HL-60/S4 treated with phorbol 12-myristate 13-acetate at 8.2 ng/mL for 4 days and 3 days (cell line): Measurements from ENCODE around the gene AHI1.
"Not testable (repeated sequence)": the region's sequence is repeated elsewhere in the genome, so short reads cannot be mapped to it uniquely, and the experiment has no call there.

Source experiments
- in situ Hi-C: fragments of 300-500 bp; cut with MboI; formaldehyde crosslinking; loops from 2 replicates; pipeline ENCODE4 v1.15.0; 2022; ENCODE audit warnings: low sequenced_read_pairs

AHI1 gene

DNA sequence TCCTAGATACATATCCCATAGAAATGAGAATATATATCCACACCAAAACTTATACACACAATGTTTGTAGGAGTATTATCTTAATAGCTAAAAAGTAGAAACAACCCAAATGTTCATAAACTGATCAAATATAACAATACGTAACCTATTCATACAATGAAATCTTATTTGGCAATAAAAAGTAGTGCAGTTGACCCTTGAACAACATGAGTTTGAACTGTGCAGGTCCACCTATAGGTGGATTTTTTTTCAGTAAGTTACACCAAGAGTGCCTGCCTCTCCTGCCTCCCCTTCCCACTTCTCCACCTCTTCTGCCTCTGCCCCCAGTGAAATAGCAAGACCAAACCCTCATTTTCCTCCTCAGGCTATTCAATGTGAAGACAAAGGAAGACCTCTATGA, 95.2 kb downstream of the AHI1 start:
- in situ Hi-C loops, result no loop called here

DNA sequence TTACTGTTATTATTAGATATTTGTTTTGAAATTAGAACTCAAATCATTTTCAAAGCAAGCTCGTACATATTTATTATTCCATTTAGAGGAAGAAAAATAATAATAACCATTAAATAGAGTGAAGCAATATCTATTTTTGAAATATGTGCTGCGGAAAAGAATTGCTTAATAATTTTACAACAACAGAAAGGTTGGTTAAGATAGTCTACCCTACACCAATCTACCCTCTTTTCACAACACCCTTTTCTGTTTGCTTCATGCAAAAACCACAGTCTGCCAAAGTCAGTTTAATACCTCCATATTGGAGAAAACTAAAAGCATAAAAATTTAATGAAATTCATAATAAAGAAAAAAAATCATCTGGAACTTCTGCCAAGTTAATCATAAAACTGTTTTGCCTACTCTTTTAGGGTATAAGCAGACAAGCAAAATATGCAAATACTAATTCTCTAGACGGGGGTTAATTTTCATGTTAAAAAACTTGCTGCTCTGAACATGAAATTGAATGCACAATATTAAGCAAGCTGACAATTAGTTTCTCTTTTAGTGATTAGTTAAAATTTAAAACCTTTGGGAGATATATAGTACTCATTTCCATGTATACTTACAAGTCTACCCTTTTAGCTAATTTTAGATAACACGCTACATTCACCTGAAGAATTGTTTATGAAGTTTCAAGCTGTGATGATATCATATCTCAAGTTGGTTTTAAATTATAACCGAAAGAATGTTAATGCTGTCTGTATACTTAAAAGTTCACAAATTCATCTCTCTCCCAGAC, 100.2 kb downstream of the AHI1 start:
- in situ Hi-C loops, result no loop called here

DNA sequence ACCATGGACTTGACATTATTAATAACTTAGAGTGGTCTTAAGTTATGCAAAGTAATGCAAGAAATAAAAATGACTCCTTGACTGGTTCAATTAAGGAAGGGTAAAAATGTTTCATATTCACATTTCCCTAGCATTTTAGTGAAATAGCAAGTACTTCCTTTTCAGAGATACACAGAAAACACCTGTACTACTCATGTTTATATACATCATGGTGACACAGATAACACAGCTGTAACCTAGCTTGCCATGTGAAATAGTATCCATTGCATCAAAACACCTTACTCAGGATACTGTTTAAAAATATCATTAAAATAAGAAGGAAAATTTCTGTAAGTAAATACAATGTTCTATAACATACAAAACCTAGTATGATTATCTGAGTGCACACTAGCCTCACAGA, 102.4 kb downstream of the AHI1 start:
- in situ Hi-C loops, result no loop called here

DNA sequence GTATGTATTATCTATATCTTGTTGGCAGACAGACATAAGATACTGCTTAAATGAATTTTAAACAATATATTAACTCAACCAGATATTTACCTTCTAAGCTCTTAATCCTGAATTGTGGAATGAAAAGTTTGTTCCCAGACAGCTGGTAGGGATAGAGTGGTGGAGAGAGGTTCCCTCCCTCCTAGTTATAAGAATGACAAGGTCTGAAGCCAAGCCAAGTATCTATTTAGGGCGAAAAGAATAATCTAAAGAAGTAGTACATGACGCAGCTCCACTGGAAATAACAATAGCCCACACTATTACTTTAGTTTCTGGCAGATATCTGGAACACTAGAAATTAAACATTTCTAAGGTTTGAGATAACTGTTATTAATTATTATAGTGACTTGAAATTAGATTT, 104.3 kb downstream of the AHI1 start:
- in situ Hi-C loops, result no loop called here

DNA sequence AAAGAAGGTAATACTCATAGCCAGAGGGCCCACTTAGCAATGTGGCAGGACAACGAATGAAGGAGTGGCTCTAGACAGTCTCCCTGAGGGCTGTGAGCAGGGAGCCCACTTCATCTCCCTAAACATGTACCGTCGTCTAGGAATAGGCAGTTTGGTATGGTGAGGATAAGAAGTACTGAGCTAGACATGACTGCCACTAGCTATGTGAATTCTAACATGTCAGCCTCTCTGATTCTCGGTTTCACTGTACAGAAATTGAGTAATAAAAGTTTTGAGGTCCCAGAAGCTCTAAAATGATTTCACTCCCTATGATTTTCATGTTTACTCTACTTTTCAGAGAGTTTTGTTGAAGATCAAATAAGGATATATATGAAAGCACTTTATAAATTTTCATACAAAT, 107.1 kb downstream of the AHI1 start:
- in situ Hi-C loops, result no loop called here

DNA sequence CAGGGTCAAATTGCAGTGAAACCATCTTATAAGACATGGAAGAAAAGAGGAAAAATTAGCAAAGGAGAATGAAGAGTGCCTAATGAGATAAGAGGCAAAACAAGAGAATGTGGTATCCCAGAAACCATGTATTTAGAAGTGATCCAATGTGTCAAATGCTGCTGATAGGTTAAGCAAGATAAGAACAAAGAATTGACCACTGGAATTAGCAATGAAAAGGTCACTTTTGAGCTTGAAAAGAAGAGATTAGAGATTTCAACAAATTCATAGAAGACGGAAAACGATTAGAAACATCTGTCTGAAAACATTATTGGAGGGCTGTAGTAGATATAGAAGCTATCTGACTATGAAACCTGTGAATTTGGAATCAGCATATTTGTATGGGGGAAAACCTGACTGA, 112.2 kb downstream of the AHI1 start:
- in situ Hi-C loops, result no loop called here

DNA sequence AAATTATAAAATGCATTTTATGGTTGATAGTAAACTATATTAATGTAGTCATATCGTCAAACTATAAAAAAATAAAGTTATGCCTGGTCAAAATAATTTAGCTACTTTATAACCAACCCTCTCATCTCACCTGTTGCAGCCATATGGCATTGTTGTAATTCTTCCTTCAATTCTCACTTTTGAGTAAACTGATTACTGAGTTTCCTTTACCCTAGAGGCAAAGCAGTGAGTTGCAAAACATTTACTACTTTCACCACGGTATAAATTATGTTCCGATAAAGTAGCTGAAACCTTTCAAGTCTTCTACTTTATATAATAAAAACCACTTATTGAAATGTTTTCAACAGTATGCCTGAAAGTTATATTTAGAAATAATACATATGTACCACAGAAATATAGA, 113.8 kb downstream of the AHI1 start:
- in situ Hi-C loops, result no loop called here

DNA sequence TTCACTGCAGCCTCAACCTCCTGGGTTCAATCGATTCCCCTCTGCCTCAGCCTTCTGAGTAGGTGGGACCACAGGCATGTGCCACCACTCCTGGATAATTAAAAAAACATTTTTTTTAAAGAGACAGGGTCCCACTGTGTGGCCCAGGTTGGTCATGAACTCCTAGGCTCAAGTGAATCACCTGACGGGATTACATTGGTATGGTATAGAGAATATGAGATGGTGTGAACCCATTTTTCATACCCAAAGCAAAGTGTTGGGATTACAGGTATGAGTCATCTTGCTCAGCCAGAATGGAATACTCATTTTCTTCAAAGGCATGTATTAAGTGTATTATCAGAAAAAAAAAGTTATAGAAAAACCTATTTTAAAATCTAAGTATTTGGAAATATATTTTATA, 114.2 kb downstream of the AHI1 start:
- in situ Hi-C loops, result no loop called here

DNA sequence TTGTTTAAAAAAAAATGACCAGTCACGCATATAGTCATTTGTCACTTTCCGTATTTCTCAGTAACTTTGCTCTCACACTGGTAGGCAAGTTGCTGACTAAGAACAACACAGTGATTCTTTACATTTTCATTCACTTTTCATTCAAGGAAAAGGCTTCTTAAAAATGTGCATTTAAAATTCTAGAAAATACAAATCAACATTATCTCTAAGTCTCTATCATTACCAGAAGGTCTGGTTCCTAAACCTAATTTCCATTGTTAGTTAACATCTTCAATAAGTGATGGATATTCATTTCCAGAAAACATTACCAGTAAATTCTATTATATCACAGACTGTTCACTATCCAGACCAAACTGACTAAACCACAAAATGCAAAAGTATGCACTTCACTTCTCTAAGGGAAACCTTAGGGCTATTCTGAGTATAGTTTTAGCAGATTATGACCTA, 115.3 kb downstream of the AHI1 start:
- in situ Hi-C loops, result no loop called here

DNA sequence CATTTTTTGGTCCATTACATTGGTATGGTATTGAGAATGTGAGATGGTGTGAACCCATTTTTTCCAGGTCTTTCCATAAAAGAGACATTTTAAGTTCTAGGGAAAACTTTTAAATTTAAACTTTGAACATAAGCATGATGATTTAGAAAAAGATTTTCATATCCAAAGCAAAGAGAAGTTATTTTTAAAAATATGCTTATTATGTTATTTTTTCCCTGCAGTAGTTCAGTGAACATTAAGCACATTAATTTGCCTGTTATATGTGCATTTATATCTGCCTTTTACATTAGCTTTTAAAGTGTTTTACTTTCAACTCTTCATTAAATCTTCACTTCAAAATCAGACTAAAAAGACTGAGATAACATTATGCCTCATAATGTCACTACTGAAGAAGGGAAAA, 116.7 kb downstream of the AHI1 start:
- in situ Hi-C loops, result no loop called here

DNA sequence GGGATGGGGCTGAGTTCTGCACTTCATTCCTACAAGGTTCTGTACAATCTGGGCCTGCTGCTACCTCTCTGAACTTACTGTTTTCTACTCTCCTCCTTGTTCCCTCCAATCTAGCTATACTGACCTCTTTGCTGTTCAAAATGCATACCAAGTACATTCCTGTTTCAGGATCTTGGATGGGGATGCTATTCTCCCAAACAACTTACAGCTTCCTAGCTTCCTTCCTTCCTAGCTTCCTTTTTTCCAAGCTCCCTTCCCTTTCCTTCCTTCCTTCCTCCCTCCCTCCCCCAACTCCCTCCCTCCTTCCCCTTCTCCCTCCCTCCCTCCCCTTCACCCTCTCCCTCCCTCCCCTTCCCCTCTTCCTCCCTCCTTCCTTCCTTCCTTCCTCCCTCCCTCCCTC, 117.9 kb downstream of the AHI1 start:
- in situ Hi-C loops, result no loop called here

DNA sequence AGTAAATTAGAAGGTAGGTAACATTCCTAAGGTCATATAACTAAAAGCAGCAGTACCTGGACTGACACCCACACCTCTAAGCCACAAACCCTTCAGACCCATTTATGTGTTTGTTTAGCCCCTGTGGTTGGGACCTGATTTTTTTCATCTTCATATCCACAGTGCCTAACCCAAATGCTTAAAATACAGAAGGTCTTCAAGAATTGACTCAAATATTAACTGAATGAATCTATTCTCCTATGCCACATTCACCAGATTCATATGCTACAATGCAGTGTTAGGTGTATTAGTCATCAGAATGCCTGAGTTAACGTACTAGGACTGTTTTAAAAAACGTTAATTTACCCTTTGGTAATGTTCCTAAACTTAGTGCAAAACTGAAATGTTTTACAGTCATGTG, 124.8 kb downstream of the AHI1 start:
- in situ Hi-C loops, result no loop called here

DNA sequence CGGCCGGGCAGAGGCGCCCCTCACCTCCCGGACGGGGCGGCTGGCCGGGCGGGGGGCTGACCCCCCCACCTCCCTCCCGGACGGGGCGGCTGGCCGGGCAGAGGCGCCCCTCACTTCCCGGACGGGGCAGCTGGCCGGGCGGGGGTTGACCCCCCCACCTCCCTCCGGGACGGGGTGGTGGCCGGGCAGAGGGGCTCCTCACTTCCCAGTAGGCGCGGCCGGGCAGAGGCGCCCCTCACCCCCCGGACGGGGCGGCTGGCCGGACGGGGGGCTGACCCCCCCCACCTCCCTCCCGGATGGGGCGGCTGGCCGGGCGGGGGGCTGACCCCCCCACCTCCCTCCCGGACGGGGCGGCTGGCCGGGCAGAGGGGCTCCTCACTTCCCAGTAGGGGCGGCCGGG, 133.9 kb downstream of the AHI1 start:
- in situ Hi-C loops, result not testable (repeated sequence)

DNA sequence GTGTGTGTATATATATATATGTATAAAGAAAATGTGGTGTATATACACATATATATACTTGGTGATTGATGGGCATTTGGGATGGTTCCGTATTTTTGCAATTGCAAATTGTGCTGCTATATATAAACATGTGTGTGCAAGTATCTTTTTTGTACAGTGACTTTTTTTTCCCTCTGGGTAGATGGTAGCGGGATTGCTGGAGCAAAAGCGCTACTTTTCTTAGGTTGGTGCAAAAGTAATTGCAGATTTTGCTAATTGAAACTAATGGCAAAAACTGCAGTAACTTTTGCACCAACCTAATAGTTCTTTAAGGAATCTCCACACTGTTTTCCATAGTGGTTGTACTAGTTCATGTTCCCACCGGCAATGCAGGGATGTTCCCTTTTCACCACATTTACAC, 135.4 kb downstream of the AHI1 start:
- in situ Hi-C loops, result no loop called here

DNA sequence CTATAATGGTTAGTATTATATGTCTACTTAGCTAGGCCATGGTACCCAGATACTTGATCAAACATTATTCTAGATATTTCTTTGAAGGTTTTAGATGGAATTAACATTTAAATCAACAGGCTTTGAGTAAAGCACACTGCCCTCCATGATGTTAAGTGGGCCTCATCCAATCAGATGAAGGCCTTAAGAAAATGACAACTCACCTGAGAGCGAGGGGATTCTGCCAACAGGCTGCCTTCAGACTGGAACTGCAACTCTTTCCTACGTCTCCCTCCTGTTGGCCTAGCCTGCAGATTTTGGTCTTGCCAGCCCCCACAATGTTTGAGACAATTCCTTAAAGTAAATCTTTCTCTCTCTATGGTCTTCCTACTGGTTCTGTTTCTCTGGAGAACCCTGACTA, 137.3 kb downstream of the AHI1 start:
- in situ Hi-C loops, result no loop called here

DNA sequence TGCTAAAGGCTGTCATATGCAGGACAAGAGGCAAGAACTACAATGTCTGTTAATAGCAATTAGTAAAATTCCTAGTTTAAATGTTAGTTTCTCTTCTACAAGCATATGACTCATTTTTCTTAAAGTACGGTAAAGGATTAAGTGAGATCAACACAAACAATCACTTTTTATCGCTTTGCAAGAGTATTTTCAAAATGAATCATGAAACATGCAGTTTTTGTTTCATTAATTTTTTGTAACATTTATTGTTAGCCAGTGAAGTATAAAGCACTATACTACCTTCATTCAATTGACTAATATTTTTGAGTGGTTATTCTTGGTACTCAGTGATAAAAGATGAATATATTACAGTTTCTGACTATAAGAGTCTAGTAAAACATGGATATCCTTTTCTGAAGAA, 138.6 kb downstream of the AHI1 start:
- in situ Hi-C loops, result no loop called here

DNA sequence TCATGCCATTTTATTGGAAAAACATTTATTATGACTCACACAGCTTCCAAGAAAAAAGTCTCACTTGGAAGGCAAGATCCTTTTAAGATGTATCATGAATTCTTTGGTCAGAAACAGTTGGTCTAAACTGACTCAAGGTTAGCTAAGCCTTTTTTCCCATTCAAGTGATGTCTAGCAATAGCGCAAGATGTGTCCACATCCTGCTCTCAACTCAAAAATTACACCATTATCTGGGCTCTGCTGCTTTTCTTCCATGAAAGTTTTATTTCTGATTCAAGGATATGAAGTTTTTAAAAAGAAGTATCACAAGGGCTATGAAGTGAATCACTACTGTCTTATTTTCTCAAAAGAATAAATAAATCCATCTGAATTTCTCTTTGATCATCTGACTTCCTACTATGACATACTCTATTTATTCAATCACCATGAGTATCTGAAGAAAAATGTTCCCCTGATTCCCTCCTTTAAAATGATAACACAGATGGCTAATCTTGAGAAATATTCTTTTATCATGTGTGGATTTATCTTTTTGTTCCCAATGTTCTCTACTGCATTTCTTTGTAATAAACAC, 139.2 kb downstream of the AHI1 start:
- in situ Hi-C loops, result no loop called here

DNA sequence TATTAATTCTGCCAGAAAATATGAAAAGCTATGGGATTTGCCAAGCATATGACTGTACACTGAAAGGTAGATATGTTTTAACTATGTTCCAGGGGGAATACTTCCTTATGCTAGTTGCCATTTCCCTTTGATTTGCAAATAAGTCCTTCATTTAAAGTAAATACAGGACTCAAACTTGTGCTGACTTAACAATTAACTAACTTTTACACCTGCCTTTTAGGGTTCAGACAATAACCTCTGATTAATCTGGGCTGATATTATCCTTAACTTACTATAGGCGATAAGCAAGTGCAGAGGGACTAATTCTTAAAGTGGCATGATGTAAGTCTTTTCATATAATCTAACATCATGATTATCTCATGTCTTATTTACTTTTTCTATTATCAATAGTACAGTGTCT, 143.1 kb downstream of the AHI1 start:
- in situ Hi-C loops, result no loop called here

DNA sequence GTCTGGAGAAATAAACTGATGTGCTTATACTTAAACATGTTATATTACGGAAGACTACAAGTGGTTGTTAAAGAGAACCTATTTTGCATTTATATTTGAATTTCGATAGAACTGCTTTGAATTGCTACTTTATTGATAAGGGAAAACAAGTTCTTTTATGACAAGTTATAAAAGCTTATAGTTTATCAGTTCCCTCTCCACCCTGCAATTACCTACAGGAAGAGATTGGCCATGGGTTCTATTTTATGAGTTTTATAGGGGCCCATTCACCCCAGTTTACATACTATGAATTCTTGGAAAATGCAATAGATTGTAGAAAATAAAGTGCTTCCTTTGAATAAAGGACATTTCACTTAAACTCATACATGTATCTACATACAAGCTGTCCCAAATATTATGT, 144.4 kb downstream of the AHI1 start:
- in situ Hi-C loops, result no loop called here

DNA sequence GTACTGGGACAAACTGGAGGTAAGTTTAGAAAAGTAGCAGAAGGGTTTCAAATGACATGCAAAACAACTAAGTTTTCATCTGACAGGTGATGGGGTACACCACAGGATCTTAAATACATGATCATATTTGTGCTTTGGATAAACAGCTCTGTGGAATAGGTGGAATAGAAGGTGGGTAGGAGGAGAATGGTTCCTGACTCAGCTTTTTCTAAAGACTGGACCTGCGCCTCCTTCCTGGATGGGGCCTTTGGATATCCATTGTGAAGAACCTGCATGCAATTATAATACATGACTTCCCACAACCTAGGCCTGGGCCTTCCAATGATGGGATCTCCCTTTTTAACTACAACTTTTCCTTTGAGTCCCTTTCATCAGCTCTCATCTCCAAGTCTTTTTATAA, 145.9 kb downstream of the AHI1 start:
- in situ Hi-C loops, result no loop called here

DNA sequence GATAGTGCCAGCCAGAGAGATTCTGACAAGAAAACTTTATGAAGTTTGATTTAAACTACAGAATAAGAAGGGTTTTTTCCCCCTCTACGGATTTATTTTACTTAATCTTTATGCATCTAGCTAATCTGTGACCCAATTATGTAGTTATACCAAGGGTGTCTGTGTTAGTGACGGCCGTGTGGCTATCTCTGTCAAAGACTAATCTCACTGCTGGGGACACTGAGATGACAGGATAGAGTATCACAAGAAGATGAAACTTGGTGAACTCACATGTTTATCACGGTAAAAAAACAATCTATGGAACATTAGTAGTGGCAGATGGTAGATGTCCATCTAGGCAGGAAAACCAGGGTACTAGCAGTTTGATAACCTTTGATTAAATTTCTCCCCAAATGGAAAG, 149.7 kb downstream of the AHI1 start:
- in situ Hi-C loops, result no loop called here

DNA sequence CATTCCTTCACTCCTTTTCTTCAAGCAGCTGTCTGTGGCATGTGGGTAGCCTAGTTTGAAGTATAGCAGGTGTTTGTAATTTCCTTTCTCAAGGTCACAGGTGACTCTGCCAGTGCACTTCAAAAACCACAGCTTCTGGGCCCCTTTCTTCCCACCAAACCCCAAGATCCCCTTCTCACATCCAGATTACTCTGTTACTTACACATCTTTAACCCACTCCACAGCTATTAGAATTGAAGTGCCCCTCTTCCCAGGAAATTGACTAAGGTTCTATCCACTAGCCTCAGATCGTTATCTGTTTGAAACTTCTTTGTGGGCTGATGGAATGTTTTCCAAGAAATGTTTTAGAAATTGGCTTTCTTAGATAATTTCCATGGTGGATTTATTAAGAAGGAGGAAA, 150.8 kb downstream of the AHI1 start:
- in situ Hi-C loops, result no loop called here

DNA sequence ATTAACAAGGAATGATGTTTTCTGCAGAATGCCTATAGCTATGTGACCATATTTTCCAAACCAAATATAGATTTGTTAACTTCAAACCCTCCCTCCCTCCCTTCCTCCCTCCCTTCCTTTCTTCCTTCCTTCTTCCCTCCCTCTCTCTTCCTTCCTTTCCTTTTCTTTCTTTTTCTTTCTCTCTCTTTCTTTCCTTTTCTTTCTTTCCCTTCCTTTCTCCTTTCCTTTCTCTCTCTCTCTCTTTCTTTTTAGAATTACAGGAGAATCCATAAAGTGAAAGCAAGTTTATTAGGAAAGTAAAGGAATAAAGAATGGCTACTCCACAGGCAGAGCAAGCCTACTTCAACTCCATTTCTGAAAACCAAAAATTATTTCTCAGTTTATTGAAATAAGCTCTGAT, 153.0 kb downstream of the AHI1 start:
- in situ Hi-C loops, result no loop called here
